ENCODE measurements around the gene OCA2. TPM values are rescaled to one million over a fixed set of nuclear protein-coding genes. Genes with fewer than 3 reads are reported as not detected.

Gene OCA2
- total and polyA plus RNA-seq, 2 of the 8 experiments (the other 6 are each of a cell fraction or from before 2014, with no cell fraction given), result 0.20 TPM

DNA sequence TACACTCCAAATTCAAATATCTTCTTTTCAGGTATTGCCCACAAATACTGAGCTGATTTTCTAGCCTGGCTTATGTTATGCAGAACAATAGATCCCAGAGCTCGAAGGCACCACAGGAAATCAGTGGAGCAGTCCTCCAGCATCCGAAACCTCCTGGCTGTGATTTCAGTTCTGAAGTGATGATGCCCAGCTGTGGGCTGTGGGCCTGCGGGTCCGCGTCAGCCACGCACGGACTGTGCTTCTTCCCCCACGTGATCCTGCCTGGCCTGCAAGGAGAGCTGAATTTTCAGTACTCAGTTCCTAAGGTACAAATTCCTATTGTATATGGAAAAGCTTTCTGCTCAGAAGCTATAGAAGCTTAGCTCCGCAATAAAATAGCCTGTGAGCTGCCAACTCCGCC is 96.2 kb downstream of the OCA2 start:
- Histone ChIP-seq H4K5ac (ENCODE audit: insufficient read length, low read depth, low read length) (no peak overlapping the region), H2BK20ac (ENCODE audit: low read length) (no peak overlapping the region), H3K9ac (replicated peaks in 1 of 4; ENCODE audit: extremely low read depth in 1 of 4, low read depth in 3 of 4, low read length in 3 of 4) (no peak overlapping the region), H3K36me3 (ENCODE audit: control insufficient read depth in 2 of 4, insufficient read depth in 4 of 4, low read length in 3 of 4) (no peaks in the 10 kb centered on the region), H3K4me2 (ENCODE audit: insufficient read depth in 1 of 2, low read depth in 2 of 2, low read length in 2 of 2) (no peak overlapping the region), H2BK120ac (replicated peaks; ENCODE audit: low read depth, low read length) (no peak overlapping the region), H3K18ac (ENCODE audit: extremely low read depth, low read length) (no peak overlapping the region), H3K4me3 (ENCODE audit: extremely low read depth in 1 of 4, insufficient read depth in 2 of 4, low read depth in 3 of 4, low read length in 4 of 4) (no peak overlapping the region), H2BK15ac (ENCODE audit: low read length) (no peak overlapping the region), H3K23ac (ENCODE audit: insufficient read length) (no peak overlapping the region), H3K56ac (replicated peaks; ENCODE audit: insufficient read length, low read depth, low read length) (no peak overlapping the region), H3K9me3 (ENCODE audit: insufficient read depth in 2 of 2, low read depth in 1 of 2, low read length in 1 of 2) (no peaks in the 10 kb centered on the region), H3K4ac (replicated peaks; ENCODE audit: insufficient read length, low read depth, low read length) (no peak overlapping the region), H2BK12ac (ENCODE audit: low read depth, low read length) (no peak overlapping the region), H2AFZ (ENCODE audit: low read length) (no peak overlapping the region), H4K20me1 (replicated peaks in 1 of 2; ENCODE audit: control insufficient read depth in 1 of 2, insufficient read depth in 2 of 2, low read length in 2 of 2) (peaks cover 0 to 4% of the 10 kb centered on the region in 2 experiments), H3K27me3 (replicated peaks in 1 of 4; ENCODE audit: control insufficient read depth in 3 of 4, extremely low read depth in 1 of 4, insufficient read depth in 3 of 4, low read length in 3 of 4) (no peaks in the 10 kb centered on the region), H3K14ac (ENCODE audit: insufficient read length) (no peak overlapping the region), H3K79me1 (ENCODE audit: low read depth, low read length) (no peaks in the 10 kb centered on the region), H4K8ac (ENCODE audit: extremely low read depth, insufficient read depth, low read length) (no peak overlapping the region), H3K27ac (ENCODE audit: low read depth, low read length) (no peak overlapping the region), H4K91ac (replicated peaks; ENCODE audit: insufficient read length, low read length) (no peak overlapping the region), H3K4me1 (replicated peaks in 1 of 4; ENCODE audit: control insufficient read depth in 3 of 4, insufficient read depth in 4 of 4, low read length in 3 of 4) (no peaks in the 10 kb centered on the region), H2BK5ac (ENCODE audit: low read depth, low read length) (no peak overlapping the region), H3K23me2 (ENCODE audit: low read depth, low read length) (peaks cover 2% of the 10 kb centered on the region; the same call in 1 of the 2 replicates), H3K79me2 (ENCODE audit: control insufficient read depth in 1 of 2, insufficient read depth in 2 of 2, low read length in 2 of 2) (no peaks in the 10 kb centered on the region), H2AK5ac (ENCODE audit: low read depth, low read length) (no peak overlapping the region)
- TF ChIP-seq NANOG (IDR thresholded peaks at IDR 0.05; ENCODE audit: insufficient read depth, low read depth, low read length, poor library complexity, severe bottlenecking), result no peak
- TF ChIP-seq, protein P1, sequence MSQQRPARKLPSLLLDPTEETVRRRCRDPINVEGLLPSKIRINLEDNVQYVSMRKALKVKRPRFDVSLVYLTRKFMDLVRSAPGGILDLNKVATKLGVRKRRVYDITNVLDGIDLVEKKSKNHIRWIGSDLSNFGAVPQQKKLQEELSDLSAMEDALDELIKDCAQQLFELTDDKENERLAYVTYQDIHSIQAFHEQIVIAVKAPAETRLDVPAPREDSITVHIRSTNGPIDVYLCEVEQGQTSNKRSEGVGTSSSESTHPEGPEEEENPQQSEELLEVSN (IDR thresholded peaks at IDR 0.05), result no peak
- TF ChIP-seq HDAC2 (IDR thresholded peaks at IDR 0.05; ENCODE audit: borderline replicate concordance in 1 of 2, low read depth in 2 of 2, low read length in 2 of 2), result no peak
- POLR2A ChIA-PET (ENCODE audit: partially characterized antibody), result no interaction called here
- 94% methylated on average over 10 of the region's 10 CpGs; no CpG with 5 or more reads in 1 of the 2 experiments for WGBS, 2 experiments (ENCODE audit: extremely low coverage in 1 of 2, insufficient coverage in 1 of 2, insufficient read length in 1 of 2, insufficient replicate concordance in 2 of 2, low coverage in 1 of 2, low lambda C conversion rate in 2 of 2, missing lambda C conversion rate in 1 of 2)
- FAIRE-seq (no peak), DNase-seq (ENCODE audit: low read depth in 1 of 2, low spot score in 2 of 2) (peak in 1 of 2 experiments; percentile 39)
- CTCF ChIA-PET (ENCODE audit: partially characterized antibody), result interaction anchor here (0.7 to 1.1 kb wide), 3 partner anchors 13 to 71 kb away, joined by 3 read pairs; no protein-coding TSS in a partner anchor

All from H1 (cell line).